SU-DHL-6 (cell line): ENCODE data around the gene SLC6A8.

Experiments
- EZH2phosphoT487 ChIP-seq: fragments of 200-600 bp; sonication (generic), shearing (Covaris generic); conservative IDR thresholded peaks from 2 replicates; pipeline ENCODE4 v1.6.1; 2018; ENCODE audit warnings: mild to moderate bottlenecking, antibody characterized with exemption, low read length, moderate library complexity, mixed read lengths
- TF ChIP-seq, protein P1 (sequence below): fragments of 200-600 bp; sonication (generic); IDR thresholded peaks from one replicate; pipeline ENCODE4 v1.5.1; 2017; ENCODE audit warnings: antibody characterized with exemption, mild to moderate bottlenecking, low read length, moderate library complexity; ENCODE audit not compliant: insufficient read depth, poor library complexity, severe bottlenecking

DNA sequence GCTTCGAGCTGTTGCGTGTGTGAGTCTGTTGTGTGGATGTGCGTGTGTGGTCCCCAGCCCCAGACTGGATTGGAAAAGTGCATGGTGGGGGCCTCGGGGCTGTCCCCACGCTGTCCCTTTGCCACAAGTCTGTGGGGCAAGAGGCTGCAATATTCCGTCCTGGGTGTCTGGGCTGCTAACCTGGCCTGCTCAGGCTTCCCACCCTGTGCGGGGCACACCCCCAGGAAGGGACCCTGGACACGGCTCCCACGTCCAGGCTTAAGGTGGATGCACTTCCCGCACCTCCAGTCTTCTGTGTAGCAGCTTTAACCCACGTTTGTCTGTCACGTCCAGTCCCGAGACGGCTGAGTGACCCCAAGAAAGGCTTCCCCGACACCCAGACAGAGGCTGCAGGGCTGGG, 8.4 kb downstream of the SLC6A8 start:
- TF ChIP-seq, protein P1, sequence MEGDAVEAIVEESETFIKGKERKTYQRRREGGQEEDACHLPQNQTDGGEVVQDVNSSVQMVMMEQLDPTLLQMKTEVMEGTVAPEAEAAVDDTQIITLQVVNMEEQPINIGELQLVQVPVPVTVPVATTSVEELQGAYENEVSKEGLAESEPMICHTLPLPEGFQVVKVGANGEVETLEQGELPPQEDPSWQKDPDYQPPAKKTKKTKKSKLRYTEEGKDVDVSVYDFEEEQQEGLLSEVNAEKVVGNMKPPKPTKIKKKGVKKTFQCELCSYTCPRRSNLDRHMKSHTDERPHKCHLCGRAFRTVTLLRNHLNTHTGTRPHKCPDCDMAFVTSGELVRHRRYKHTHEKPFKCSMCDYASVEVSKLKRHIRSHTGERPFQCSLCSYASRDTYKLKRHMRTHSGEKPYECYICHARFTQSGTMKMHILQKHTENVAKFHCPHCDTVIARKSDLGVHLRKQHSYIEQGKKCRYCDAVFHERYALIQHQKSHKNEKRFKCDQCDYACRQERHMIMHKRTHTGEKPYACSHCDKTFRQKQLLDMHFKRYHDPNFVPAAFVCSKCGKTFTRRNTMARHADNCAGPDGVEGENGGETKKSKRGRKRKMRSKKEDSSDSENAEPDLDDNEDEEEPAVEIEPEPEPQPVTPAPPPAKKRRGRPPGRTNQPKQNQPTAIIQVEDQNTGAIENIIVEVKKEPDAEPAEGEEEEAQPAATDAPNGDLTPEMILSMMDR: no peak
- TF ChIP-seq EZH2phosphoT487: no peak
